Spleen (tissue), 11 donors: ENCODE measurements around the gene GOLGA1. TPM values are rescaled to one million over a fixed set of nuclear protein-coding genes. Genes with fewer than 3 reads are reported as not detected.

Source experiments
- DNase-seq: peaks from one replicate; pipeline ENCODE4 v3.0.0-alpha.2; 2020
- H3K27ac ChIP-seq, 8 donors: fragments of 200-600 bp; sonication (generic) in 7 of 8; 1 replicate in 4 of 8; 2 replicates in 4 of 8; pipeline versions ENCODE4 v1.5.0 to v1.8.0; 2016 to 2021; ENCODE audit warnings: inconsistent platforms in 4 of 8, mild to moderate bottlenecking in 4 of 8, moderate library complexity in 1 of 8
- H3K27me3 ChIP-seq, 7 donors: fragments of 200-600 bp; sonication (generic) in 6 of 7; replicated peaks in 1 of 7; 1 replicate in 4 of 7; 2 replicates in 3 of 7; pipeline versions ENCODE4 v1.5.0 to v1.8.0; 2016 to 2021; ENCODE audit warnings: inconsistent platforms in 3 of 7, mild to moderate bottlenecking in 1 of 7
- H3K36me3 ChIP-seq, 6 donors: fragments of 200-600 bp; sonication (generic) in 5 of 6; 1 replicate in 4 of 6; 2 replicates in 2 of 6; pipeline versions ENCODE4 v1.5.0 to v1.8.0; 2016 to 2021; ENCODE audit warnings: inconsistent platforms in 2 of 6
- H3K4me1 ChIP-seq, 6 donors: fragments of 200-600 bp; sonication (generic) in 5 of 6; 1 replicate in 3 of 6; 2 replicates in 3 of 6; pipeline versions ENCODE4 v1.5.0 to v1.8.0; 2016 to 2021; ENCODE audit warnings: inconsistent platforms in 3 of 6
- H3K4me3 ChIP-seq, 8 donors: fragments of 200-600 bp; sonication (generic) in 7 of 8; 1 replicate in 4 of 8; 2 replicates in 4 of 8; pipeline versions ENCODE4 v1.5.0 to v1.8.0; 2016 to 2021; ENCODE audit warnings: inconsistent platforms in 4 of 8, mild to moderate bottlenecking in 4 of 8, moderate library complexity in 2 of 8
- H3K9me3 ChIP-seq, 8 donors: fragments of 200-600 bp; sonication (generic) in 7 of 8; 1 replicate in 4 of 8; 2 replicates in 4 of 8; pipeline versions ENCODE4 v1.5.0 to v1.8.0; 2016 to 2021; ENCODE audit warnings: inconsistent platforms in 4 of 8
- CTCF ChIP-seq, 11 experiments: fragments of 200-600 bp in 7 of 11; fragments of 450-650 bp in 4 of 11; sonication (generic) in 4 of 11; IDR thresholded peaks in 8 of 11; conservative IDR thresholded peaks in 3 of 11; 1 replicate in 7 of 11; 2 replicates in 4 of 11; pipeline versions ENCODE4 v1.4.0 to v1.8.0; 2016 to 2021; ENCODE audit warnings: antibody characterized with exemption in 11 of 11, inconsistent platforms in 4 of 11, mild to moderate bottlenecking in 1 of 11
- POLR2A ChIP-seq, 3 donors: fragments of 450-650 bp; IDR thresholded peaks; one replicate each; pipeline ENCODE4 v1.5.1; 2017; ENCODE audit warnings: antibody characterized with exemption in 3 of 3, mild to moderate bottlenecking in 1 of 3
- POLR2AphosphoS5 ChIP-seq, 3 donors: sonication (generic); formaldehyde crosslinking; IDR thresholded peaks; one replicate each; pipeline ENCODE4 v1.5.1; 2017; ENCODE audit warnings: antibody characterized with exemption in 3 of 3
- WGBS, 5 donors: extraction: QIAGEN DNeasy Blood & Tissue Kit in 3 of 5; methylation state at CpG; one replicate each; pipeline versions ENCODE4 v1.1.5 to v1.1.7; 2013 to 2018; 5-methylcytosine and 5-hydroxymethylcytosine counted together
- intact Hi-C: fragments of 100-400 bp; cut with DNase I; formaldehyde crosslinking; loops from one replicate; pipeline ENCODE4 v1.15.0; 2023; ENCODE audit warnings: low total_unique reads
- polyA plus RNA-seq, 3 donors: library from polyadenylated mRNA; stranded (reverse); fragments of 200-250 nt; gene quantifications; one replicate each; pipeline ENCODE4 v1.2.1, GENCODE V29; 2013
- total RNA-seq, 7 donors: library from RNA; depleted of rRNA in 3 of 7; stranded (reverse); fragments of >200 nt in 3 of 7; fragmentation: NEBNext Ultra II Directional in 4 of 7; extraction: Animal tissue kit (Norgen Biotek cat#: 25700) in 4 of 7; gene quantifications; one replicate each; pipeline versions ENCODE4 v1.1.0 to v1.2.1, GENCODE V29; 2016 to 2021
- donor health status: healthy with polysubstance abuse.
- donor health status: DM: no; HTN: no; CAD: no; lungs with moderate emphysema.
- donor health status: DM: no; HTN: no; CAD: no.
- donor health status: Bipolar disorder and iron deficiency.
- donor health status: healthy.
- donor health status: DM: no; HTN: no; CAD: no.
- donor health status: DM: yes; HTN: yes; CAD: no.

The GOLGA1 gene
- total and polyA plus RNA-seq, 10 donors, result 4.7 to 30.5 (median 22.9) TPM

- no peak for TF ChIP-seq CTCF (IDR thresholded peaks at IDR 0.05 in 8 of 11, conservative IDR thresholded peaks at IDR 0.05 in 3 of 11)
- TF ChIP-seq POLR2AphosphoS5 (IDR thresholded peaks at IDR 0.05), result peak in 1 of 3 donors; percentile 13
- H3K27me3 ChIP-seq, result no peaks in the 10 kb centered on the region
- WGBS, 5 donors, result 78 to 86% (median 83%) methylated on average over 17 of the region's 17 CpGs
Observed at GRCh38 chr9:124886866-124887492, 53.9 kb downstream of the GOLGA1 start.

GRCh38 chr9:124886461-124886860, 54.4 kb downstream of the GOLGA1 start:
- Histone ChIP-seq H3K27ac (no peak overlapping the region), H3K4me1 (peaks cover 0 to under 1% (median 0%) of the 10 kb centered on the region in 6 donors), H3K9me3 (no peaks in the 10 kb centered on the region), H3K36me3 (peaks cover 0 to 100% (median 84%) of the 10 kb centered on the region in 6 donors), H3K27me3 (no peaks in the 10 kb centered on the region), H3K4me3 (no peak overlapping the region)
- intact Hi-C loops, result no loop called here
- TF ChIP-seq POLR2AphosphoS5 (IDR thresholded peaks at IDR 0.05) (no peak), POLR2A (IDR thresholded peaks at IDR 0.05) (no peak), CTCF (IDR thresholded peaks at IDR 0.05 in 8 of 11, conservative IDR thresholded peaks at IDR 0.05 in 3 of 11) (no peak)
- no peak for DNase-seq
- 86 to 97% (median 91%) methylated on average over 10 of the region's 10 CpGs for WGBS, 5 donors

More at GRCh38 chr9:124886866-124887492, 53.9 kb downstream of the GOLGA1 start:
- Histone ChIP-seq H3K27ac (no peak overlapping the region), H3K4me1 (no peaks in the 10 kb centered on the region), H3K36me3 (peaks cover 0 to 100% (median 80%) of the 10 kb centered on the region in 6 donors), H3K9me3 (no peaks in the 10 kb centered on the region), H3K4me3 (no peak overlapping the region)
- intact Hi-C loops, result no loop called here
- no peak for DNase-seq

- Histone ChIP-seq H3K4me1 (peaks cover 0 to 10% (median 2%) of the 10 kb centered on the region in 6 donors), H3K27ac (no peak overlapping the region), H3K27me3 (no peaks in the 10 kb centered on the region), H3K9me3 (no peaks in the 10 kb centered on the region), H3K4me3 (no peak overlapping the region), H3K36me3 (peaks cover 0 to 100% (median 86%) of the 10 kb centered on the region in 6 donors)
- TF ChIP-seq POLR2A (IDR thresholded peaks at IDR 0.05), result no peak
- TF ChIP-seq CTCF (IDR thresholded peaks at IDR 0.05 in 8 of 11, conservative IDR thresholded peaks at IDR 0.05 in 3 of 11), result no peak
- no peak for TF ChIP-seq POLR2AphosphoS5 (IDR thresholded peaks at IDR 0.05)
- WGBS, 5 donors, result 88 to 97% (median 94%) methylated on average over 4 of the region's 4 CpGs
- intact Hi-C loops, result no loop called here
- no peak for DNase-seq
Observed at GRCh38 chr9:124885551-124885950, 55.3 kb downstream of the GOLGA1 start.

GRCh38 chr9:124884376-124884775, 56.5 kb downstream of the GOLGA1 start:
- no peak for DNase-seq
- Histone ChIP-seq H3K4me3 (no peak overlapping the region), H3K4me1 (peaks cover 0 to 19% (median 5%) of the 10 kb centered on the region in 6 donors), H3K27ac (no peak overlapping the region), H3K36me3 (peaks cover 0 to 100% (median 83%) of the 10 kb centered on the region in 6 donors), H3K27me3 (no peaks in the 10 kb centered on the region), H3K9me3 (no peaks in the 10 kb centered on the region)
- WGBS, 5 donors, result 78 to 95% (median 88%) methylated on average over 4 of the region's 4 CpGs
- intact Hi-C loops, result no loop called here
- TF ChIP-seq POLR2AphosphoS5 (IDR thresholded peaks at IDR 0.05) (no peak), CTCF (IDR thresholded peaks at IDR 0.05 in 8 of 11, conservative IDR thresholded peaks at IDR 0.05 in 3 of 11) (no peak), POLR2A (IDR thresholded peaks at IDR 0.05) (no peak)
